PFSK-1 (cell line): ENCODE data around the gene PPP1R15B.

Source experiments
- FOXP2 ChIP-seq: optimal IDR thresholded peaks from 2 replicates; pipeline ENCODE3; 2011; ENCODE audit warnings: borderline replicate concordance, control low read depth, inconsistent platforms; ENCODE audit not compliant: insufficient read depth; ENCODE audit errors: extremely low read length, extremely low read depth
- POLR2AphosphoS5 ChIP-seq: IDR thresholded peaks from 2 replicates; pipeline ENCODE4 v1.6.1; 2012; ENCODE audit warnings: low read depth, mild to moderate bottlenecking, control low read depth, low read length, moderate library complexity
- REST ChIP-seq, 2 experiments: IDR thresholded peaks; 2 replicates each; pipeline versions ENCODE4 v1.6.1 to v1.8.0; 2011 to 2012; ENCODE audit warnings: low read depth in 2 of 2, low read length in 2 of 2, control low read depth in 1 of 2, inconsistent platforms in 1 of 2, mild to moderate bottlenecking in 1 of 2, moderate library complexity in 1 of 2; ENCODE audit not compliant: insufficient read depth in 1 of 2
- SIN3A ChIP-seq: IDR thresholded peaks from 2 replicates; pipeline ENCODE4 v1.6.1; 2012; ENCODE audit warnings: mild to moderate bottlenecking, low read length, moderate library complexity, borderline replicate concordance; ENCODE audit not compliant: insufficient read depth
- TAF1 ChIP-seq: IDR thresholded peaks from 2 replicates; pipeline ENCODE4 v1.6.1; 2012; ENCODE audit warnings: low read length, control low read depth, borderline replicate concordance; ENCODE audit not compliant: insufficient read depth

The PPP1R15B gene

DNA sequence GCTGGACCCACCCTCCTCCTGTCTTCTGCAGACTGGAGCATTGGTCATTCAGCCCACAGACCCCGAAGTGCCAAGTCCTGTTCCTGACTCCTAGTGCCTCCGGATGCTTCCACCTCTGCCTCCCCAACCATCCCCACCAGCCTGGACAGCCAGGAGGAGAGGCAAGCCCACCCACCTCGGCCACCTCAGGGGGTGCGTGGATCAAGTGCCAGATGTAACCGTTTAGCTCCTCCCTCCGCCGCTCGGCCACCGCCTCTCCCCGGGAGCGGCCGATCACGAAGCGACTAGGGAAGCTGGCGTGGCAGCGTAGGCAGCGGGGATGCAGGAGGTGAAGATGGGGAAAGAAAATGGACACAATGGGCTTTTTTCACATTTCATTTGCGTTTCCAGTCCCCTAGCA lies 18.1 kb upstream of the PPP1R15B start:
- no peak for TF ChIP-seq TAF1
- TF ChIP-seq REST (IDR thresholded peaks at IDR 0.05; ENCODE audit: insufficient read depth in 1 of 2, low read depth in 2 of 2, low read length in 2 of 2): no peak
- TF ChIP-seq SIN3A: no peak
- TF ChIP-seq FOXP2: no peak
- TF ChIP-seq POLR2AphosphoS5: no peak

DNA sequence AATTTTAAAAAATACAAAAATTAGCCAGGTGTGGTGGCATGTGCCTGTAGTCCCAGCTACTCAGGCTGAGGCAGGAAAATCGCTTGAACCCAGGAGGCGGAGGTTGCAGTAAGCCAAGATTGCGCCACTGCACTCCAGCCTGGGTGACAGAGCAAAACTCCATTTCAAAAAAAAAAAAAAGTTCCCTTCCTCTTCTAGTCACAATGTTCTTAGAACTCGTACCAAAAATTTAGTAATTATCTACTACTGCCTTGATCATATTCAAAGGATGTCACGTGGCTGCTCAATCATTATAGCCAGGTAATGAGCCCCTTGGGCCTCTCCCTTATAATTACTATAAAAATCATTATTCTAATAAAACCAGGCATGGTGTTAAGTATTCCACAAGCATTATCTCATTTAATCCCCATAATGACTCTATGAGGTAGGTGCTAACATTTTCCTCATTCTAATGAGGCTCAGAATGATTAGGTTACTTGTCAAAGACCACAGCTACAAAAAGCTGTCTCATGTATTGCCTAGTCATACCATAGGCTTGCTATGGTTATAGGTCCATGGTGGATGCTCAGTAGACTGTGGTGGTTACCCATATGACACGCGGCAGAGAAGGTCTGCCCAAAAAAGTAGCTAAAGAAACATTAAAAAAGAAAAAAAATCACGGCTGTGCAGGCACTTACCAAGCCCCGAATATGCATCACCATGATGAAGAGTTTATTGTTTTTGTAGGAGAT lies 15.5 kb upstream of the PPP1R15B start:
- no peak for TF ChIP-seq FOXP2
- no peak for TF ChIP-seq TAF1
- no peak for TF ChIP-seq SIN3A
- no peak for TF ChIP-seq REST (IDR thresholded peaks at IDR 0.05; ENCODE audit: insufficient read depth in 1 of 2, low read depth in 2 of 2, low read length in 2 of 2)
- no peak for TF ChIP-seq POLR2AphosphoS5

- TF ChIP-seq SIN3A: no peak
- TF ChIP-seq FOXP2: no peak
- TF ChIP-seq POLR2AphosphoS5: no peak
- TF ChIP-seq TAF1: no peak
- TF ChIP-seq REST (IDR thresholded peaks at IDR 0.05; ENCODE audit: insufficient read depth in 1 of 2, low read depth in 2 of 2, low read length in 2 of 2): no peak
These were observed 14.9 kb upstream of the PPP1R15B start for GRCh38 chr1:204426474-204426873.

DNA sequence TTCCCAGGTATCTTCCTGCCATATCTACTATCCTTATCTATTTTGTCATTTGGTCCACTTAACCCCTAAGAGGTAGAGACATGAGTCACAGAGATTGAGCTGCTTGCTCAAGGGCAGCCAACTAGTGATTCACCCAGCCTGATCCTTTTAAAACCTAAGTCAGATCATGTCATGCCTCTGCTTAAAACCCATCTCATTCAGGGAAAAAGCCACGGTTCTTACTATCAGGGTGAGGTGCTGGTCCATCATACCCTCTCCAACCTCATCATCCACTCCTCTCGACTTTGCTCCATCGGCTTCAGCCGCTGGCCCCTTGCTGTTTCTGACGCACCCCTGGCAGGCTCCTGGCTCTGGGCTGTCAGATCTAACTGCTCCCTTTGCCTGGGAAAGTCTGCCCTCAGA lies 14.4 kb upstream of the PPP1R15B start:
- TF ChIP-seq FOXP2: no peak
- no peak for TF ChIP-seq REST (IDR thresholded peaks at IDR 0.05; ENCODE audit: insufficient read depth in 1 of 2, low read depth in 2 of 2, low read length in 2 of 2)
- TF ChIP-seq POLR2AphosphoS5: no peak
- TF ChIP-seq SIN3A: no peak
